Hepatocyte (in vitro differentiated cells): ENCODE results near the gene RIOK3. TPM values are rescaled to one million over a fixed set of nuclear protein-coding genes. Genes with fewer than 3 reads are reported as not detected.

ENCODE experiments used
- DNase-seq: peaks from one replicate; pipeline ENCODE4 v3.0.0-alpha.2; 2016; ENCODE audit warnings: low spot score
- H2AFZ ChIP-seq: fragments of 200-600 bp; sonication (generic); 2 replicates; pipeline ENCODE4 v1.6.0; 2016; ENCODE audit warnings: antibody characterized with exemption, mild to moderate bottlenecking
- H3K27ac ChIP-seq: fragments of 200-600 bp; sonication (generic); 2 replicates; pipeline ENCODE4 v1.5.1; 2016; ENCODE audit warnings: mild to moderate bottlenecking
- H3K27me3 ChIP-seq: fragments of 200-600 bp; sonication (generic); 2 replicates; pipeline ENCODE4 v1.6.1; 2016
- H3K36me3 ChIP-seq: fragments of 200-600 bp; sonication (generic); replicated peaks from 2 replicates; pipeline ENCODE4 v1.5.1; 2016; ENCODE audit warnings: low read depth; ENCODE audit not compliant: insufficient read depth
- H3K4me1 ChIP-seq: fragments of 200-600 bp; sonication (generic); 2 replicates; pipeline ENCODE4 v1.5.1; 2016; ENCODE audit warnings: mild to moderate bottlenecking, moderate library complexity; ENCODE audit not compliant: insufficient read depth
- H3K4me2 ChIP-seq: fragments of 200-600 bp; sonication (generic); 2 replicates; pipeline ENCODE4 v1.6.0; 2016
- H3K4me3 ChIP-seq: fragments of 200-600 bp; sonication (generic); 2 replicates; pipeline ENCODE4 v1.5.1; 2016; ENCODE audit warnings: mild to moderate bottlenecking
- H3K79me2 ChIP-seq: fragments of 200-600 bp; sonication (generic); 2 replicates; pipeline ENCODE4 v1.6.0; 2017; ENCODE audit warnings: mild to moderate bottlenecking
- H3K9me2 ChIP-seq: fragments of 200-600 bp; sonication (generic); replicated peaks from 2 replicates; pipeline ENCODE4 v1.6.0; 2017; ENCODE audit warnings: mild to moderate bottlenecking; ENCODE audit not compliant: insufficient read depth
- H3K9me3 ChIP-seq: fragments of 200-600 bp; sonication (generic); 2 replicates; pipeline ENCODE4 v1.5.1; 2016; ENCODE audit warnings: low read depth, mild to moderate bottlenecking
- H4K20me1 ChIP-seq: fragments of 200-600 bp; sonication (generic); 2 replicates; pipeline ENCODE4 v1.6.0; 2016; ENCODE audit warnings: mild to moderate bottlenecking; ENCODE audit not compliant: insufficient read depth, poor library complexity, severe bottlenecking
- EZH2 ChIP-seq: fragments of 200-600 bp; sonication (generic); IDR thresholded peaks from 2 replicates; pipeline ENCODE4 v1.6.1; 2016; ENCODE audit warnings: antibody characterized with exemption, mild to moderate bottlenecking, borderline replicate concordance
- EZH2phosphoT487 ChIP-seq: fragments of 200-600 bp; sonication (generic); IDR thresholded peaks from one replicate; pipeline ENCODE4 v1.6.1; 2018; ENCODE audit warnings: antibody characterized with exemption, mild to moderate bottlenecking, low read depth, moderate library complexity; ENCODE audit not compliant: unreplicated experiment, severe bottlenecking
- whole genome bisulfite sequencing: methylation state at CpG from one replicate; pipeline ENCODE4 v1.1.6; 2016; ENCODE audit warnings: low lambda C conversion rate; ENCODE audit errors: missing lambda C conversion rate; 5-methylcytosine and 5-hydroxymethylcytosine counted together
- polyA plus RNA-seq: library from polyadenylated mRNA; unstranded; fragments of >200 nt; fragmentation: Nextera tagmentation; extraction: Ambion mirVana; gene quantifications from 2 replicates; pipeline ENCODE4 v1.2.1, GENCODE V29; 2016
- total RNA-seq: library from RNA; depleted of rRNA; stranded (reverse); fragments of >200 nt; gene quantifications from 2 replicates; pipeline ENCODE4 v1.2.3, GENCODE V29; 2014
- TF ChIP-seq, protein P1 (sequence below): fragments of 200-600 bp; sonication (generic); IDR thresholded peaks from 2 replicates; pipeline ENCODE4 v1.5.1; 2016; ENCODE audit warnings: antibody characterized with exemption, mild to moderate bottlenecking; ENCODE audit not compliant: poor library complexity

RIOK3 gene
- total and polyA plus RNA-seq, 2 experiments from 2014 or later: 53.9 to 95.2 TPM

DNA sequence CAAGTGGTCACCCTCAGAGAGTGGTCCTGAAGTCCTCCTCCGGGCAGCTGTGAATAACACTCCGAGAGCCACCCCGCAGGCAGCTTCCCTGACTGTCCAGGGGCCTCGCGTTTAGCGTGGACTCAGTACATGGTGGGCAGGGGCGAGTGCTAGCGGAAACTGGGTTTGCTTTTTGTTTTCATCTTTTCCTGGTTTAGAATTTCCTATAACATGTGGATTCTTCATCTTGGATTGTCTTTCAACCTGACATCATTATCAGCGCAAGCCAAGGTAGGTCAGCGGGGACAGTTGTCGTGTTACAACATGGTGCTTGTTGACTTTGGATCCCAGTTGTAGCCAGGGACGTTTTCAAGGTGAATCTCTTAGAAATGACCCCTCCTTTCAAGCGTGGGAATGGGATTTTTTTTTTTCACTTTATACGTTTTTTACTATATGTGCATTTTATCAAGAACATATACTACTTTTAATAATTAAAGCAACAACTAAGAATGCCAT is 71.2 kb downstream of the RIOK3 start:
- Histone ChIP-seq H3K36me3 (no peaks in the 10 kb centered on the region), H3K4me2 (no peak overlapping the region), H3K79me2 (no peaks in the 10 kb centered on the region), H3K9me3 (no peaks in the 10 kb centered on the region), H3K4me1 (no peaks in the 10 kb centered on the region), H3K27me3 (no peaks in the 10 kb centered on the region), H3K4me3 (no peak overlapping the region), H2AFZ (no peak overlapping the region), H4K20me1 (no peaks in the 10 kb centered on the region), H3K27ac (no peak overlapping the region), H3K9me2 (no peaks in the 10 kb centered on the region)
- TF ChIP-seq, protein P1, sequence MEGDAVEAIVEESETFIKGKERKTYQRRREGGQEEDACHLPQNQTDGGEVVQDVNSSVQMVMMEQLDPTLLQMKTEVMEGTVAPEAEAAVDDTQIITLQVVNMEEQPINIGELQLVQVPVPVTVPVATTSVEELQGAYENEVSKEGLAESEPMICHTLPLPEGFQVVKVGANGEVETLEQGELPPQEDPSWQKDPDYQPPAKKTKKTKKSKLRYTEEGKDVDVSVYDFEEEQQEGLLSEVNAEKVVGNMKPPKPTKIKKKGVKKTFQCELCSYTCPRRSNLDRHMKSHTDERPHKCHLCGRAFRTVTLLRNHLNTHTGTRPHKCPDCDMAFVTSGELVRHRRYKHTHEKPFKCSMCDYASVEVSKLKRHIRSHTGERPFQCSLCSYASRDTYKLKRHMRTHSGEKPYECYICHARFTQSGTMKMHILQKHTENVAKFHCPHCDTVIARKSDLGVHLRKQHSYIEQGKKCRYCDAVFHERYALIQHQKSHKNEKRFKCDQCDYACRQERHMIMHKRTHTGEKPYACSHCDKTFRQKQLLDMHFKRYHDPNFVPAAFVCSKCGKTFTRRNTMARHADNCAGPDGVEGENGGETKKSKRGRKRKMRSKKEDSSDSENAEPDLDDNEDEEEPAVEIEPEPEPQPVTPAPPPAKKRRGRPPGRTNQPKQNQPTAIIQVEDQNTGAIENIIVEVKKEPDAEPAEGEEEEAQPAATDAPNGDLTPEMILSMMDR: no peak
- no peak for TF ChIP-seq EZH2phosphoT487
- TF ChIP-seq EZH2: no peak
- DNase-seq: no peak
- 98% methylated on average over 14 of the region's 14 CpGs for WGBS

DNA sequence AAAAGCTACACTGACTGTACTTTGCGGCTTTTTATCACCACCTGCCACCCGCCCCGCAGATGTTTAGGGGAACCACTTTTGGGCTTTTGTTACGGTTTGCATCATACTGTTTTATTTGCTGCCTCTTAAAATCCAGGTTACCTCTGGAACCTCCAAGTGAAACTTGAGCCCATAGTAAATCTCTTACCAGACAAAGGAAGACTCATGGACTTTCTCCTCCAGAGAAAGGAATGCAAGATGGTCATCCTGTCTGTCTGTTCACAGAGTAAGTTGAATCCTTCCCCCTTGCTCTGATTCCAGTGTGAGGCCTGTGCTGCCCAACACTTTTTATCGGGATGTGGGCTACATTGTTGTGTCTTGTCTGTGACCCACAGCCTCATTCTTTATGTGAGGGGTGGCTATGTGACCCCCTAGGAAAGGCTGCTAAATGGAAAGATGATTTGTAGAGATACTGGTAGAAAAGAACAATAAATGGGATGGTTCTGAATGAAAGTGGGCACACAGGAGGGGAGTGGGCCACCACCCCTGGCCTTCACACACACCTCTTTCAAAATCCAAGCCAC is 73.5 kb downstream of the RIOK3 start:
- no peaks in the 10 kb centered on the region for H3K36me3 ChIP-seq

DNA sequence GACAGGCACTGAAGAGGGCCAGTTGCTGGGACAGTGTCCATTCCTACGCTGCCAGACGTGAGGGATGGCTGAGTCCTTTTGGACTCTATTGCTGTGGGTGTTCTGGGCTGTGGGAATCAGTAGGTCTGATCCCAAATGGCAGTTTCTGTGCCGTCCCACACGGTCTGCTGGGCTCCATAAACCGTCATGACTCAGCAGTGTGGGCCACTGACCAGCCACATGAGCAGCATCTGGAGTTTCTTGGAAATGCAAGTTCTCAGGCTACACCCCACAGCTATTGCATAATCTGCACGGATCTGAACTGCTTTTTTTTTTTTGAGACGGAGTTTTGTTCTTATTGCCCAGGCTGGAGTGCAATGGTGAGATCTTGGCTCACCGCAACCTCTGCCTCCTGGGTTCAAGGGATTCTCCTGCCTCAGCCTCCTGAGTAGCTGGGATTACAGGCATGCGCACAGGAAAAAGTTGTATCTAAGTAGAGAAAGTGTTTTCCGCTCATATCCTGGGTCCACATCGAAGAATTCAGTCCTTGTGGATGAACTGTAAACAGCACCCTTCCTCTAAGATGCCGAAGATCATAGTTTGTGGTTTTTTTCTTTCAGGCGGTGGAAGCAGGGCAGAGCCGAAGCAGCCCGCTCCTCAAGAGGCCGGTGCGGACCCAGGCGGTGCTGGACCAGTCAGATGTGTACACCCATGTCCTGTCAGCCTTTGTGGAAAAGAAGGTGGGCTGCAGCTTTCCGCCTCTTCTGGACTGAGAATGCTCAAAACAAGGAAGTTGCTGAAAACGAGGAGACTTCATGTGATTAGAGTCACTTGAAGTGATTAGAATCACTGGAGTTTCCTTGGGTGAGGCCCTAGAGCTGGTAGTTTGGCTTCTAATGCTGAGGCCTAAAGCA is 75.7 kb downstream of the RIOK3 start:
- Histone ChIP-seq H3K27ac (peak overlapping the region; percentile 73), H3K4me2 (no peak overlapping the region), H4K20me1 (no peaks in the 10 kb centered on the region), H2AFZ (no peak overlapping the region), H3K36me3 (no peaks in the 10 kb centered on the region), H3K27me3 (no peaks in the 10 kb centered on the region), H3K9me2 (no peaks in the 10 kb centered on the region), H3K4me3 (no peak overlapping the region), H3K9me3 (no peaks in the 10 kb centered on the region), H3K79me2 (no peaks in the 10 kb centered on the region), H3K4me1 (no peaks in the 10 kb centered on the region)
- no peak for TF ChIP-seq EZH2phosphoT487
- TF ChIP-seq, protein P1: no peak
- TF ChIP-seq EZH2: no peak
- WGBS: 86% methylated on average over 20 of the region's 20 CpGs
- no peak for DNase-seq

More for the DNA sequence above, 73.5 kb downstream of the RIOK3 start:
- no peak overlapping the region for H3K27ac ChIP-seq
- no peaks in the 10 kb centered on the region for H4K20me1 ChIP-seq
- H3K4me2 ChIP-seq: no peak overlapping the region
- H2AFZ ChIP-seq: no peak overlapping the region
- H3K9me2 ChIP-seq: no peaks in the 10 kb centered on the region
- H3K27me3 ChIP-seq: no peaks in the 10 kb centered on the region
- H3K9me3 ChIP-seq: no peaks in the 10 kb centered on the region
- H3K4me1 ChIP-seq: no peaks in the 10 kb centered on the region
- H3K79me2 ChIP-seq: no peaks in the 10 kb centered on the region
- no peak for DNase-seq
- H3K4me3 ChIP-seq: no peak overlapping the region
- WGBS: 78% methylated on average over 5 of the region's 5 CpGs
- no peak for TF ChIP-seq EZH2
- TF ChIP-seq EZH2phosphoT487: no peak
- TF ChIP-seq, protein P1: no peak
